Measurements from ENCODE around the gene NFKBIB. TPM values are rescaled to one million over a fixed set of nuclear protein-coding genes. Genes with fewer than 3 reads are reported as not detected.

NFKBIB gene
- total and polyA plus RNA-seq, 2 of the 8 experiments (the other 6 are each of a cell fraction or from before 2014, with no cell fraction given), result 37.3 to 44.1 TPM

DNA sequence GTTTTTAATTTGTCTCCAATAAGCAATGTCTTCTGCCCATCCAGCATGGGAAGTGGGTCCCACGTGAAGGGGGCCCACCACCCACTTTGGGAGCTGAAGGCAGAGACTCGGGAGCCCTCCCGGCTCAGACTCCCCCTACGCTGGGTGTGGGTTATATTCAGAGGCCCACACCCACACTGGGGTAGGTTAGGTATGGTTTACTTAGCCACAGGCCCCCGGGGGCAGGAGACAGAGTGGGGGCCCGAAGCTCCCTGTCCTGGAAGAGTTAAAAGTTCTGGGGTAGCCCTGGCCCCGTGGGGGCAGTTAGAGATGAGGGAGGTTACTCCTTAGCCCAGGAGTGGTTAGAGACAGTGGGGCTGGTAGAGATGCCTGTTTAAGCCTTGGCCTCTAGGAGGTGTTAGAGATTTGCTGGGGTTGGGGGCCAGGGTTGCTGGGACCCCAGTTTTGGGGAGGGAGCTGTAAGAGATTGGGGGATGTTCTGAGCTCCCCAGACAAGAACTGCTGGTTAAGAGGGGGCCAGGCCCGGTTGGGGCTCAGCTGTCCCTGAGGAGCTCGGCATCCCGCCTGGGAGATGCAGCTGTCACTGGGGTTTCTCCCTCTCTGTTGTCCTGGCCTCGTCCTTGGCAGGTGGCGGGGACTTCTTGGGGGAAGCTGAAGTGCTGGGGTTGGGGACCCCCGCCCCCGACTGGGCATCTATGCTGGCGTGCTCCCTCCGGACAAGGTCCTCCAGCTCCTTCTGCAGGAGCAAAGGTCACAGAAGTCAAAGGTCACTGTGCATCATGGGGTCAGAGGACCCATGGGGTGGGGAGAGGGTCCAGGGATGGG lies 21.0 kb upstream of the NFKBIB start:
- Histone ChIP-seq H2AFZ (ENCODE audit: low read length) (no peak overlapping the region), H3K79me2 (ENCODE audit: control insufficient read depth in 1 of 2, insufficient read depth in 2 of 2, low read length in 2 of 2) (no peaks in the 10 kb centered on the region), H2AK5ac (ENCODE audit: low read depth, low read length) (peak overlapping the region; percentile 53; the same call in 1 of the 2 replicates), H3K9ac (replicated peaks in 1 of 4; ENCODE audit: extremely low read depth in 1 of 4, low read depth in 3 of 4, low read length in 3 of 4) (no peak overlapping the region), H2BK5ac (ENCODE audit: low read depth, low read length) (no peak overlapping the region), H3K56ac (replicated peaks; ENCODE audit: insufficient read length, low read depth, low read length) (no peak overlapping the region), H3K4me1 (replicated peaks in 1 of 4; ENCODE audit: control insufficient read depth in 3 of 4, insufficient read depth in 4 of 4, low read length in 3 of 4) (peaks cover 0 to 8% (median 3%) of the 10 kb centered on the region in 4 experiments; a peak in 6 of 7 replicates), H3K9me3 (ENCODE audit: insufficient read depth in 2 of 2, low read depth in 1 of 2, low read length in 1 of 2) (no peaks in the 10 kb centered on the region), H2BK20ac (ENCODE audit: low read length) (no peak overlapping the region), H3K23me2 (ENCODE audit: low read depth, low read length) (no peaks in the 10 kb centered on the region), H4K91ac (replicated peaks; ENCODE audit: insufficient read length, low read length) (no peak overlapping the region), H3K23ac (ENCODE audit: insufficient read length) (no peak overlapping the region), H3K27me3 (replicated peaks in 1 of 4; ENCODE audit: control insufficient read depth in 3 of 4, extremely low read depth in 1 of 4, insufficient read depth in 3 of 4, low read length in 3 of 4) (no peaks in the 10 kb centered on the region), H2BK15ac (ENCODE audit: low read length) (no peak overlapping the region), H3K4ac (replicated peaks; ENCODE audit: insufficient read length, low read depth, low read length) (no peak overlapping the region), H4K5ac (ENCODE audit: insufficient read length, low read depth, low read length) (no peak overlapping the region), H3K36me3 (ENCODE audit: control insufficient read depth in 2 of 4, insufficient read depth in 4 of 4, low read length in 3 of 4) (no peaks in the 10 kb centered on the region), H3K14ac (ENCODE audit: insufficient read length) (no peak overlapping the region), H3K27ac (ENCODE audit: low read depth, low read length) (no peak overlapping the region), H3K4me3 (ENCODE audit: extremely low read depth in 1 of 4, insufficient read depth in 2 of 4, low read depth in 3 of 4, low read length in 4 of 4) (no peak overlapping the region), H4K20me1 (replicated peaks in 1 of 2; ENCODE audit: control insufficient read depth in 1 of 2, insufficient read depth in 2 of 2, low read length in 2 of 2) (no peaks in the 10 kb centered on the region), H3K79me1 (ENCODE audit: low read depth, low read length) (no peaks in the 10 kb centered on the region), H2BK12ac (ENCODE audit: low read depth, low read length) (no peak overlapping the region), H4K8ac (ENCODE audit: extremely low read depth, insufficient read depth, low read length) (peak overlapping the region; percentile 72; the same call in 1 of the 2 replicates), H3K18ac (ENCODE audit: extremely low read depth, low read length) (no peak overlapping the region), H3K4me2 (ENCODE audit: insufficient read depth in 1 of 2, low read depth in 2 of 2, low read length in 2 of 2) (no peak overlapping the region; a peak in 1 of 4 replicates), H2BK120ac (replicated peaks; ENCODE audit: low read depth, low read length) (no peak overlapping the region)
- ChIA-PET CTCF (ENCODE audit: partially characterized antibody) (interaction anchor here (0.5 to 7.0 kb wide), 10 partner anchors 9 to 309 kb away, joined by 3 to 97 read pairs (median 4); no protein-coding TSS in a partner anchor), POLR2A (ENCODE audit: partially characterized antibody) (interaction anchor here (0.6 to 6.1 kb wide), 10 partner anchors 9 to 48 kb away, joined by 3 to 35 read pairs (median 4); no protein-coding TSS in a partner anchor)
- no peak for DNase-seq (ENCODE audit: low read depth in 1 of 2, low spot score in 2 of 2)
- FAIRE-seq, result no peak
- WGBS, 2 experiments (ENCODE audit: extremely low coverage in 1 of 2, insufficient coverage in 1 of 2, insufficient read length in 1 of 2, insufficient replicate concordance in 2 of 2, low coverage in 1 of 2, low lambda C conversion rate in 2 of 2, missing lambda C conversion rate in 1 of 2), result 88% methylated on average over 16 of the region's 16 CpGs; no CpG with 5 or more reads in 1 of the 2 experiments
- TF ChIP-seq, protein P1, sequence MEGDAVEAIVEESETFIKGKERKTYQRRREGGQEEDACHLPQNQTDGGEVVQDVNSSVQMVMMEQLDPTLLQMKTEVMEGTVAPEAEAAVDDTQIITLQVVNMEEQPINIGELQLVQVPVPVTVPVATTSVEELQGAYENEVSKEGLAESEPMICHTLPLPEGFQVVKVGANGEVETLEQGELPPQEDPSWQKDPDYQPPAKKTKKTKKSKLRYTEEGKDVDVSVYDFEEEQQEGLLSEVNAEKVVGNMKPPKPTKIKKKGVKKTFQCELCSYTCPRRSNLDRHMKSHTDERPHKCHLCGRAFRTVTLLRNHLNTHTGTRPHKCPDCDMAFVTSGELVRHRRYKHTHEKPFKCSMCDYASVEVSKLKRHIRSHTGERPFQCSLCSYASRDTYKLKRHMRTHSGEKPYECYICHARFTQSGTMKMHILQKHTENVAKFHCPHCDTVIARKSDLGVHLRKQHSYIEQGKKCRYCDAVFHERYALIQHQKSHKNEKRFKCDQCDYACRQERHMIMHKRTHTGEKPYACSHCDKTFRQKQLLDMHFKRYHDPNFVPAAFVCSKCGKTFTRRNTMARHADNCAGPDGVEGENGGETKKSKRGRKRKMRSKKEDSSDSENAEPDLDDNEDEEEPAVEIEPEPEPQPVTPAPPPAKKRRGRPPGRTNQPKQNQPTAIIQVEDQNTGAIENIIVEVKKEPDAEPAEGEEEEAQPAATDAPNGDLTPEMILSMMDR (IDR thresholded peaks at IDR 0.05; ENCODE audit: control extremely low read depth in 1 of 3, insufficient read depth in 1 of 3, low read depth in 1 of 3, low read length in 3 of 3), result peak in 2 of 3 experiments; percentile 19 to 28; a peak in 2 of 4 replicates
- TF ChIP-seq SIX5 (IDR thresholded peaks at IDR 0.05; ENCODE audit: low read depth, low read length) (no peak), RNF2 (IDR thresholded peaks at IDR 0.05; ENCODE audit: borderline replicate concordance, low read depth, low read length, missing control alignments, poor library complexity, severe bottlenecking) (no peak), EZH2 (IDR thresholded peaks at IDR 0.05; ENCODE audit: low read depth, low read length, severe bottlenecking) (no peak), RBBP5 (IDR thresholded peaks at IDR 0.05; ENCODE audit: borderline replicate concordance, low read depth, low read length) (no peak), NRF1 (IDR thresholded peaks at IDR 0.05; ENCODE audit: low read depth, low read length) (no peak), CREB1 (IDR thresholded peaks at IDR 0.05) (no peak), E2F6 (IDR thresholded peaks at IDR 0.05) (no peak)

Measured in H1 (cell line).